HG03520 (cell line): Measurements from ENCODE around the gene PLA2G2A.

Source experiments
- ATAC-seq: cut with Tn5 transposase; IDR thresholded peaks from one replicate; pipeline ENCODE4 v1.9.1; 2021; ENCODE audit warnings: mild to moderate bottlenecking, moderate library complexity; ENCODE audit not compliant: unreplicated experiment

Gene PLA2G2A

GRCh38 chr1:19974822-19975416 lies 4.5 kb downstream of the PLA2G2A start:
- ATAC-seq: no peak

- no peak for ATAC-seq
Observed at GRCh38 chr1:19973616-19974015, 5.8 kb downstream of the PLA2G2A start.

- ATAC-seq: no peak
Observed at GRCh38 chr1:19971664-19972063, 7.8 kb downstream of the PLA2G2A start.

- ATAC-seq: no peak
Observed at GRCh38 chr1:19969898-19970660, 9.3 kb downstream of the PLA2G2A start.

- no peak for ATAC-seq
Observed at GRCh38 chr1:19967808-19968207, 11.6 kb downstream of the PLA2G2A start.

GRCh38 chr1:19964542-19964941 lies 14.9 kb downstream of the PLA2G2A start:
- no peak for ATAC-seq

- no peak for ATAC-seq
Observed at GRCh38 chr1:19963636-19964035, 15.8 kb downstream of the PLA2G2A start.

GRCh38 chr1:19960591-19960990 lies 18.8 kb downstream of the PLA2G2A start:
- no peak for ATAC-seq

GRCh38 chr1:19957779-19958178 lies 21.6 kb downstream of the PLA2G2A start:
- no peak for ATAC-seq

- ATAC-seq: no peak
Observed at GRCh38 chr1:19955534-19956170, 23.8 kb downstream of the PLA2G2A start.

- no peak for ATAC-seq
Observed at GRCh38 chr1:19954059-19954458, 25.4 kb downstream of the PLA2G2A start.

GRCh38 chr1:19949016-19949415 lies 30.4 kb downstream of the PLA2G2A start:
- ATAC-seq: no peak

GRCh38 chr1:19946971-19947370 lies 32.4 kb downstream of the PLA2G2A start:
- no peak for ATAC-seq

GRCh38 chr1:19946331-19946751 lies 33.1 kb downstream of the PLA2G2A start:
- ATAC-seq: no peak

GRCh38 chr1:19945914-19946313 lies 33.5 kb downstream of the PLA2G2A start:
- ATAC-seq: no peak

- ATAC-seq: no peak
Observed at GRCh38 chr1:19942657-19943056, 36.8 kb downstream of the PLA2G2A start.

GRCh38 chr1:19942088-19942487 lies 37.3 kb downstream of the PLA2G2A start:
- no peak for ATAC-seq

GRCh38 chr1:19941206-19941568 lies 38.2 kb downstream of the PLA2G2A start:
- ATAC-seq: no peak

GRCh38 chr1:19940486-19941205 lies 38.8 kb downstream of the PLA2G2A start:
- ATAC-seq: no peak

GRCh38 chr1:19938472-19938871 lies 40.9 kb downstream of the PLA2G2A start:
- no peak for ATAC-seq

- ATAC-seq: no peak
Observed at GRCh38 chr1:19936061-19936750, 43.2 kb downstream of the PLA2G2A start.
